Liver (tissue), 3 donors: ENCODE data around the gene RAF1.

Source experiments
- ATF3 ChIP-seq: IDR thresholded peaks from 2 replicates; pipeline ENCODE4 v1.6.1; 2016; ENCODE audit warnings: antibody characterized with exemption
- CTCF ChIP-seq: fragments of 150-350 bp; IDR thresholded peaks from 2 replicates; pipeline ENCODE4 v1.5.1; 2017; ENCODE audit warnings: improper control_type of control experiment, low read depth, low read length; ENCODE audit not compliant: missing input control
- FOXA1 ChIP-seq: IDR thresholded peaks from 2 replicates; pipeline ENCODE4 v1.6.1; 2016; ENCODE audit warnings: antibody characterized with exemption
- GABPA ChIP-seq, 2 donors: IDR thresholded peaks in 1 of 2; conservative IDR thresholded peaks in 1 of 2; 2 replicates each; pipeline ENCODE4 v1.6.1; 2016; ENCODE audit warnings: antibody characterized with exemption in 2 of 2, mild to moderate bottlenecking in 1 of 2, moderate library complexity in 1 of 2
- HNF4A ChIP-seq, 2 donors: conservative IDR thresholded peaks; 2 replicates each; pipeline ENCODE4 v1.6.1; 2016; ENCODE audit warnings: antibody characterized with exemption in 2 of 2, mild to moderate bottlenecking in 2 of 2
- JUND ChIP-seq, 2 donors: IDR thresholded peaks; 2 replicates each; pipeline ENCODE4 v1.6.1; 2016; ENCODE audit warnings: antibody characterized with exemption in 2 of 2
- RAD21 ChIP-seq, 2 donors: IDR thresholded peaks; 2 replicates each; pipeline ENCODE4 v1.6.1; 2016; ENCODE audit warnings: antibody characterized with exemption in 2 of 2, mild to moderate bottlenecking in 2 of 2
- REST ChIP-seq: IDR thresholded peaks from 2 replicates; pipeline ENCODE4 v1.6.1; 2016; ENCODE audit warnings: antibody characterized with exemption, mild to moderate bottlenecking
- RXRA ChIP-seq, 2 donors: IDR thresholded peaks; 2 replicates each; pipeline ENCODE4 v1.6.1; 2017 to 2018; ENCODE audit warnings: antibody characterized with exemption in 2 of 2, mild to moderate bottlenecking in 1 of 2
- SP1 ChIP-seq: IDR thresholded peaks from 2 replicates; pipeline ENCODE4 v1.6.1; 2018; ENCODE audit warnings: antibody characterized with exemption, mild to moderate bottlenecking
- TAF1 ChIP-seq: conservative IDR thresholded peaks from 2 replicates; pipeline ENCODE4 v1.6.1; 2016; ENCODE audit warnings: antibody characterized with exemption, mild to moderate bottlenecking
- YY1 ChIP-seq: IDR thresholded peaks from 2 replicates; pipeline ENCODE4 v1.6.1; 2016; ENCODE audit warnings: antibody characterized with exemption, mild to moderate bottlenecking
- TF ChIP-seq, protein P1 (sequence below): IDR thresholded peaks from 2 replicates; pipeline ENCODE4 v1.6.1; 2016; ENCODE audit warnings: antibody characterized with exemption
- donor health status: healthy.
- donor health status: healthy.

GRCh38 chr3:12632523-12632922, 31.4 kb downstream of the RAF1 start:
- TF ChIP-seq ATF3: no peak
- TF ChIP-seq CTCF: no peak
- no peak for TF ChIP-seq HNF4A (conservative IDR thresholded peaks at IDR 0.05)
- no peak for TF ChIP-seq YY1
- TF ChIP-seq REST: no peak
- TF ChIP-seq JUND (IDR thresholded peaks at IDR 0.05): no peak
- no peak for TF ChIP-seq SP1
- no peak for TF ChIP-seq RAD21 (IDR thresholded peaks at IDR 0.05)
- TF ChIP-seq, protein P1, sequence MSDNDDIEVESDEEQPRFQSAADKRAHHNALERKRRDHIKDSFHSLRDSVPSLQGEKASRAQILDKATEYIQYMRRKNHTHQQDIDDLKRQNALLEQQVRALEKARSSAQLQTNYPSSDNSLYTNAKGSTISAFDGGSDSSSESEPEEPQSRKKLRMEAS: no peak
- no peak for TF ChIP-seq GABPA (IDR thresholded peaks at IDR 0.05 in 1 of 2, conservative IDR thresholded peaks at IDR 0.05 in 1 of 2)
- no peak for TF ChIP-seq RXRA (IDR thresholded peaks at IDR 0.05)
- TF ChIP-seq TAF1: no peak
- no peak for TF ChIP-seq FOXA1
